22Rv1 (cell line): ENCODE results near the gene CNKSR3.

Experiments
- CTCF ChIP-seq: fragments of 450-650 bp; IDR thresholded peaks from 2 replicates; pipeline ENCODE4 v1.5.1; 2017; ENCODE audit warnings: mild to moderate bottlenecking
- ZFX ChIP-seq: fragments of 450-650 bp; IDR thresholded peaks from 2 replicates; pipeline ENCODE4 v1.6.1; 2017; ENCODE audit warnings: antibody characterized with exemption, borderline replicate concordance

DNA sequence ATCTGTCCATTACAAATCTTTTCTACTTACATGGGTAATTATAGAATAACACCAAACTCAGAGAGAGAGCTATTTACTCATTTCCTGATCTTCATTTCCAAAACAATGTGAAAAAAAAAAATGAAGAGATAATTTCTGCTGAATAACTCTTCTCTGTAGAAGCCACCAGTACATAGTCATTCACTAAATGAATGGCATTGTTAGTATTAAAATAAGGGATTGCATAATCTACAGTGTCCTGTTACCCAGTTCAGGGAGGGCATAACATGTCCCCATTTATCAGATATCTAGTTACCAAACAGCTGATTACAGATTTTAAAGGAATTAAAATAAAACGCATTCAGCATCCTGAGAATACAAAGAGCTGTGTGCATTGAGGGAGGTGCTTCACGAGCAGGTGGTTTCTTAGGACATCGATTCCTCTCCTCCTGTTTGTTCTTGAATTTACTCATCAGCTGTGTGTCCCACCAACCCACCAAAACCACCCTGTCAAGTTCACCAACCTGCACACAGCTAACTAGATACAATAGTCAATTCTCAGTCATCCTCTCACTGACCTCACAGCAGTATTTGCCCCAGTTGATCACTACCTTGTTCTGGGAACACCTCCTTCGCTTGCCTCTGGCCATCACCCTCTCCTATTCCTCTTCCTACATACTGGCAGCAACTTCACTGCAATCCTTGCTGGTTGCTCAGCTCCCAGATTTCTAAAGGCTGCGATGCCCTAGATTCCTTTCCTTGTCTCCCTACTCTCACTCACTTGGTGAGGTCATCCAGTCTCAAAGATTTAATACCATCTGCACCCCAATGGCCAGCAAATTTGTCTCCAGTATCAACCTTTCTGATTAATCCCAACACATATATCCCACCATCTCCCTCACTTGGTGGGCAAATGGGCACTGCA lies 18.7 kb downstream of the CNKSR3 start:
- TF ChIP-seq CTCF (no peak), ZFX (no peak)
